ENCODE data around the gene PRPF6.

PRPF6 gene

DNA sequence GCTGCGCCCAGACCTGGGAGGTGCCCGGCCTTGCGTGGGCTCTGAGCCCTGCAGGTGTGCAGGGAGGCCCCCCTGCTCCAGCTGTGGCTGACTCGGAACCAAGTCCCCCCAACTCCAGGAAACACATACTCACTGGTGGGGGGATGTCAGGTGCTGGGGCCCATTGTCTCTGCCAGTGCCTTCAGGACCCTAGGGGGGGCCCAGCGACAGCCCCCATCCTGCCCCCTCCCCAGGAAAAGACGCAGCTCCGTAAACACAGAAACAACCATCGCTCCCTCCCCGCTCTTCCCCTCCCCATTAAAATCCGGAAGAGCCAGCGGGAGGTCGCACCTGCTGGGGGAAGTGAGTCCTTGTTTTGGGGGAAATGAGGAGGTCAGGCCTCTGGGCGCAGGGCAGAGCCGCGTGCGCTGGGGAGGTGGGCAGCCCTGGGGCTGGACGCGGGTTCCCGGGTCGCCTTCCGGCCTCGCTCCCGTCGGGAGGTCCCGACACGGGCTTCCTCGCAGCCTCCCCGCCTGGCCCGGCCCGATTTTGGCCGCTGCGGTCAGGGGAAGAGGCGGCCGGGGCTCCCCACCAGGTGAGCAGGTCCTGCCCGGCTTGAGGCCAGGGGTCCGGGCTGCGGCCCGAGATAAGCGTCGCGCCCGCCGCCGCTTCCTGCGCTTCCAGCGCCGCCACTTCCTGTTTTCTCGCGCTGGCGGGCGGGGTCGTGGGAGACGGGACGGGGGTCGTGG is 61.3 kb downstream of the PRPF6 start:
- H3K36me3 ChIP-seq (ENCODE audit: control insufficient read depth, insufficient read depth, low read length): no peaks in the 10 kb centered on the region
- peak overlapping the region; percentile 23 for H3K9ac ChIP-seq (ENCODE audit: low read length)
- no peak overlapping the region for H3K27ac ChIP-seq (ENCODE audit: low read depth, low read length)
- H3K4me3 ChIP-seq (ENCODE audit: low read depth, low read length): peak overlapping the region; percentile 65
- peaks cover 32% of the 10 kb centered on the region for H3K4me1 ChIP-seq (ENCODE audit: control insufficient read depth, insufficient read depth, low read length)
- H3K27me3 ChIP-seq (ENCODE audit: control insufficient read depth, insufficient read depth, low read length): peaks cover 89% of the 10 kb centered on the region
- no peaks in the 10 kb centered on the region for H3K9me3 ChIP-seq (ENCODE audit: control insufficient read depth, insufficient read depth, low read depth, low read length)

DNA sequence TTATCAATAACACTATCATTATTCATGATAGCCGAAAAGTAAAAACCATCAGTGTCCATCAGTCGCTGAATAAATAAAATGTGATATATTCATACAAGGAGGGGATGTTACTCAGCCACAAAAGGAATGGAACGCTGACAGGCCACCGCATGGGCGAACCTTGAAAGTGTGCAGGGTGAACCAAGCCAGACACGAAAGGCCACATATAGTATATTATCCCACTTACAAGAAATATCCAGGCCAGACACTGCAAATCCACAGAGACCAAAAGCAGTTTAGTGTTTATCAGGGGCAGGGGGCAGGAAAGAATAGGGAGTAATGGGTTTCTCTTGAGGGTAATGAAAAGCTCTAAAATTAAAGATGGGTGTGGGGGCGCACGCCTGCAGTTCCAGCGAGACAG is 62.8 kb downstream of the PRPF6 start:
- no peak overlapping the region for H3K4me3 ChIP-seq (ENCODE audit: low read depth, low read length)
- no peak overlapping the region for H3K27ac ChIP-seq (ENCODE audit: low read depth, low read length)
- H3K9me3 ChIP-seq (ENCODE audit: control insufficient read depth, insufficient read depth, low read depth, low read length): no peaks in the 10 kb centered on the region
- no peaks in the 10 kb centered on the region for H3K36me3 ChIP-seq (ENCODE audit: control insufficient read depth, insufficient read depth, low read length)
- peaks cover 29% of the 10 kb centered on the region for H3K4me1 ChIP-seq (ENCODE audit: control insufficient read depth, insufficient read depth, low read length)
- no peak overlapping the region for H3K9ac ChIP-seq (ENCODE audit: low read length)
- peaks cover 89% of the 10 kb centered on the region for H3K27me3 ChIP-seq (ENCODE audit: control insufficient read depth, insufficient read depth, low read length)

DNA sequence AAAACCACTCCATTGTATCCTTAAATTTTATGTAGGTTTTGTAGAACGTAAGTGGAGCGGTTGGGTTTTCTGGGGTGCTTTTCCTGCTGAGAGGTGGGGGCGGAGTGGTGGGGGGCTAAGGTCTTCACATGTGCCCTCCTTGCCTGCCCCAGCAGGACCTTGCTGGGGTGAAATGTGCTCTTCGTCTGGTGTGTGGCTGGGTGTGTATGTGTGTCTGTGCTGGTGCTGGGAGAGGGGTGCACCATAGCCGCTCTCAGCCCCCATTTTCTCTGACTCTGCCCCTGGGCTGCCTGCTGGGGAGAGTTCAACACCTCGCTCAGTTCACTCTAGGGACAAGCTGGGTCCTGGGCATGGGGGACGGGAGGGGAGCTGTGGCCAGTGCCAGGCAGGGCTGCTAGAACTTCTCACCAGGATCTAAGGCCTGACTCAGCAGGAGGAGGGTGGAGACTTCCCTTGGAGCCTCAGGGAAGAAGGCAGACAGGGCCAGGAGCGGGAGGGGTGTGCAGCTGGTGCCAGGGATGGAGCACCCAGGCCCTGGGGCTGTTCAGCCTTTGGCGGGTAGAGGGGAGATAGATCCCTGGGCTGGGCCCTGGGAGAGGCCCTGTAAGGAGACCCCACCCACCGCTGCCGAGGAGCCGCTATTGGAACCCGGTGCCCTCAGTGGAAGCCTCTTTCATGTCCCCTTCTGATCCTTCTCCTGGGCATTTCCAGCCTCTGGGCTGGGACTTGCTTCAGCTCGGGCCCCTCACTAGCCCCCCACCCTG is 63.7 kb downstream of the PRPF6 start:
- no peak overlapping the region for H3K4me3 ChIP-seq (ENCODE audit: low read depth, low read length)
- no peak overlapping the region for H3K9ac ChIP-seq (ENCODE audit: low read length)
- H3K27ac ChIP-seq (ENCODE audit: low read depth, low read length): no peak overlapping the region
- peaks cover 83% of the 10 kb centered on the region for H3K27me3 ChIP-seq (ENCODE audit: control insufficient read depth, insufficient read depth, low read length)
- no peaks in the 10 kb centered on the region for H3K36me3 ChIP-seq (ENCODE audit: control insufficient read depth, insufficient read depth, low read length)
- no peaks in the 10 kb centered on the region for H3K9me3 ChIP-seq (ENCODE audit: control insufficient read depth, insufficient read depth, low read depth, low read length)
- H3K4me1 ChIP-seq (ENCODE audit: control insufficient read depth, insufficient read depth, low read length): peaks cover 29% of the 10 kb centered on the region

DNA sequence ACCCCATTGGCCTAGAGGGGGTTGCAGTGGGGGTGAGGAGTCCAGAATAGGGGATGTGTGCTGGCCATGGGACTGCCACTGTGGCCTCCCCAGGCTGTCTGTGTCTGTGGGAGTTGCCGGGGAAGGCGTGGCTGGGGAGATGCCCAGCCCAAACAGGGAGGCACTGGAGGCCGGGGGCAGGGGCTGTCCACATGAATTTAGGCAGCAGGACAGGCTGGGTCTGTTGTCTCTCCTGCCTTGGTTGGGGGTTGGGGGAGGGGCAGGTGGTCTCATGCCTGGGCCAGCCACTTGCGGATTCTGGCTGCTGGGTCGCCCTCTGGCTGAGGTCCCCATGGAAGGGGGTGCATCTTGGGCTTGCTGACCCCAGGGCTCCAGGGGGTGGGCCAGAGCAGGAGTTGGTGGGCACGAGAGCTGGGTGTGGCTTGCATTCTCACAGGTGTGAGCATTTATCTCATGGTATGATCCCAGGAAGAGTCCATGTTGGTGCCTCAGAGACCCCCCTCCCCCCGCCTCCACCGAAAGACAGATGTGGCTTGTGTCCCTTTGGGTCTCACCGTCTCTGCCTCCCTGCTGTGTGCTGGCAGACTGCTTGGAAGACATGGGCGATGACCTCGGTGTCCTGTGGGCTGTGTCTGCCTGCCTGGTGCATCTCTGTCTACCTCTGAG is 64.5 kb downstream of the PRPF6 start:
- H3K27me3 ChIP-seq (ENCODE audit: control insufficient read depth, insufficient read depth, low read length): peaks cover 83% of the 10 kb centered on the region
- H3K4me1 ChIP-seq (ENCODE audit: control insufficient read depth, insufficient read depth, low read length): peaks cover 36% of the 10 kb centered on the region
- H3K4me3 ChIP-seq (ENCODE audit: low read depth, low read length): no peak overlapping the region
- H3K27ac ChIP-seq (ENCODE audit: low read depth, low read length): no peak overlapping the region
- no peak overlapping the region for H3K9ac ChIP-seq (ENCODE audit: low read length)
- H3K36me3 ChIP-seq (ENCODE audit: control insufficient read depth, insufficient read depth, low read length): no peaks in the 10 kb centered on the region
- H3K9me3 ChIP-seq (ENCODE audit: control insufficient read depth, insufficient read depth, low read depth, low read length): no peaks in the 10 kb centered on the region

DNA sequence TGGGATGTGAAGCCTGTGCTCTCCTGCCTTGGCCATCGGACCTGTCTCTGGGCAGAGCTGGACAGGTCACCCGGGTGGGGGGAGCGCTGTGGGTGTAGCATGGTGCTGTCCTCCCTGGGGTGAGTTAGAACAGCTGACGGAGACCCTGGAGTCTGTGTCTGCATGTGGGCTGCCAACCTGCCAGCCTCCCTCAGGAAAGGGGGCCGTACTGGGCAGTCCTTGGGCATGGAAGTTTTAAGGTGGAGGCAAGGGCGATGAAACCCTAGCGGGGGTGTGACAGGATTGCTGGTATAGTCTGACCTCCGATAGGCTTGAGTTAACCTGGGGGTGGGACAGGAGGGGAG is 66.1 kb downstream of the PRPF6 start:
- H3K27ac ChIP-seq (ENCODE audit: low read depth, low read length): no peak overlapping the region
- no peak overlapping the region for H3K4me3 ChIP-seq (ENCODE audit: low read depth, low read length)
- H3K4me1 ChIP-seq (ENCODE audit: control insufficient read depth, insufficient read depth, low read length): peaks cover 30% of the 10 kb centered on the region
- H3K27me3 ChIP-seq (ENCODE audit: control insufficient read depth, insufficient read depth, low read length): peaks cover 80% of the 10 kb centered on the region
- H3K9me3 ChIP-seq (ENCODE audit: control insufficient read depth, insufficient read depth, low read depth, low read length): no peaks in the 10 kb centered on the region
- H3K9ac ChIP-seq (ENCODE audit: low read length): no peak overlapping the region
- no peaks in the 10 kb centered on the region for H3K36me3 ChIP-seq (ENCODE audit: control insufficient read depth, insufficient read depth, low read length)

DNA sequence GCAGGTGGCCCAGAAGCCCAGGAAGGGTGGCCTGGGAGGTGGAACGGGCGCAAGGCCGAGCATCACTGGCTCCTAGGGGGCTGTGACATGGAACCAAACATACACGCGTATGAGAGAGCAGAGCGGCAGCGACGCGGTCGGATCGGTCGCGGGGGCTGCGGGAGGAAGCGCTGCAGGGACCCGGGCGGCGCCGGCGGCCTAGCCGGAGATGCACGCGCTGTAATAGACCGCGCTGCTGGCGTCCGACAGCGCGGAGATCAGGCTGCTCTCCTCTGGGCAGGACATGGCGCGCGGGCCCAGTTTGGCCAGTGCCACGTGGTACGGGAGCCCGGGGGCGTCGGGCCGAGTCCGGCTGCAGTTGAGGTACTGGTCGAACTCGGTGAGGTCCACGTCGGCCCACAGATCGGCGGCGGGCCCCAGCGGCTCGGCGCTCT is 67.1 kb downstream of the PRPF6 start:
- peak overlapping the region; percentile 33 for H3K9ac ChIP-seq (ENCODE audit: low read length)

DNA sequence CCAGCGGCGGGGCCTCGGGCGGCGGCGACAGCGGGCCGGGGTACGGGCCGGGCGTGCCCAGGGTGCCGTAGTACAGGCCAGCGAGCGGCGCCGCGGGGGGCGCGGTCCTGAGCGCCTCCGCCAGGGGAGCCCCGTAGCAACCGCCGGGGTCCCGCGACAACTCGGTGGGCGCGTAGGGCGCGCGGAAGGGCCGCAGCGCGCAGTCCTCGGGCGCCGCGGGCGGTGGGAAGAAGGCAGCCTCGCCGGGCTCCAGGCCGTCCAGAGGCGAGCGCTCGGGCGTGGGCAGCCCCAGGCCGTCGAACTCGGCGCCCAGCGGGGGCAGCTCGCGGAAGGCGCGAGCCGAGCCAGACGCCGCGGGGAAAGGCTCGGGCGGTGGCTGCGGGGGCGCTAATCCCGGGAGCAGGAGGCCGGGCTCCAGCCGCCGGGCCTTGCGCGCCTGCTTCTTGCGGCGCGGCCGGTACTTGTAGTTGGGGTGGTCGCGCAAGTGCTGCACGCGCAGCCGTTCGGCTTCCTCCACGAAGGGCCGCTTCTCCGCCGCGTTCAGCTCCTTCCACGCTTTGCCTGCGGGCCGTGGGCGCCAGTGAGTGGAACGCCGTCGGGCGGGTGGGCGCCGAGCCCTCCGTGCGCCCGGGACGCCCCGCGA is 67.6 kb downstream of the PRPF6 start:
- Histone ChIP-seq H3K4me3 (ENCODE audit: low read depth, low read length) (peak overlapping the region; percentile 52), H3K9me3 (ENCODE audit: control insufficient read depth, insufficient read depth, low read depth, low read length) (no peaks in the 10 kb centered on the region), H3K4me1 (ENCODE audit: control insufficient read depth, insufficient read depth, low read length) (peaks cover 30% of the 10 kb centered on the region), H3K36me3 (ENCODE audit: control insufficient read depth, insufficient read depth, low read length) (no peaks in the 10 kb centered on the region), H3K27me3 (ENCODE audit: control insufficient read depth, insufficient read depth, low read length) (peaks cover 73% of the 10 kb centered on the region), H3K9ac (ENCODE audit: low read length) (peak overlapping the region; percentile 33), H3K27ac (ENCODE audit: low read depth, low read length) (no peak overlapping the region)

More for the DNA sequence above, 67.1 kb downstream of the PRPF6 start:
- H3K36me3 ChIP-seq (ENCODE audit: control insufficient read depth, insufficient read depth, low read length): no peaks in the 10 kb centered on the region
- no peak overlapping the region for H3K27ac ChIP-seq (ENCODE audit: low read depth, low read length)
- no peaks in the 10 kb centered on the region for H3K9me3 ChIP-seq (ENCODE audit: control insufficient read depth, insufficient read depth, low read depth, low read length)
- H3K27me3 ChIP-seq (ENCODE audit: control insufficient read depth, insufficient read depth, low read length): peaks cover 76% of the 10 kb centered on the region
- H3K4me1 ChIP-seq (ENCODE audit: control insufficient read depth, insufficient read depth, low read length): peaks cover 26% of the 10 kb centered on the region
- H3K4me3 ChIP-seq (ENCODE audit: low read depth, low read length): peak overlapping the region; percentile 52

DNA sequence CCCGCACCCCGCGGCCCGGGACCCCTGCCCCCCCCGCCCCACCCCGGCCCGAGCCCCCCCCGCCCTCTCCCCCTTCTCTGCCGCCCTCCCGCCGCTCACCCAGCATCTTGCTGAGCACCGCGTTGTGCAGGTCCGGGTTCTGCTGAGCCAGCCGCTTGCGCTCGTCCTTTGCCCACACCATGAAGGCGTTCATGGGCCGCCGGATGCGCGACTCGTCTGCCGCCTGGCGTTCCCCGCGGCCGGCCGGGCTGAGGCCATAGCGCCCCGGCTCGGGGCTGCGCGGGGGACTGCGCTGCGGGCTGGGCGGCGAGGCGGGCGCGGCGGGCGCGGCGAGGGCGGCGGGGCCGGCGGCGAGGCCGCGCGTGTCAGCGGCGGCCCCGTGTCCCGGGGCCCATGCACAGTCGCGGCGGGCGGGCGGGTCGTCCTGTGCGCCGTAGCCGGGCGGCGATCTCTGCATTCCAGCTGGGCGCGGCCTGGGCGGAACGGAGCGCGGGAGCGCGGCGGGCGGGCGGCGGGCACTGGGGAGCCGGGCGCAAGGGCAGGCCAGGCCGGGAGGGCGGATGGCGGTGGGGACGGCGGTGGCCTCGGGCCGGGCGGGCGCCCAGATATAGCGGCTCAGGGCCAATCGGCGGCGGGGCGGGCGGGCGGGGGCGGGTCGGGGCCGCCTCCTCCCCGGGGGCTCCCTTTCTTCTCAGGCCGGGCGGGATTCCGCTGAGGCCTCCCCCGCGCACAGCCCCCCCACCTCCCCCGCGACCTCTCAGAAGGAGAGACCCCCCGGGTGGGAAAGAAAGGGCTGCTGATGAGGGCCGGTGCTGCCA is 68.3 kb downstream of the PRPF6 start, which contains the start of gene SOX18:
Gene SOX18 (minus strand): TSS at position 580 of the 818 bp plus-strand sequence. CDS start 123 bp downstream, at position 457.
- Histone ChIP-seq H3K4me3 (ENCODE audit: low read depth, low read length) (peak within 1 kb of the TSS; percentile 52), H3K9ac (ENCODE audit: low read length) (peak within 1 kb of the TSS; percentile 33), H3K27me3 (ENCODE audit: control insufficient read depth, insufficient read depth, low read length) (peaks cover 66% of the 10 kb centered on the region), H3K27ac (ENCODE audit: low read depth, low read length) (no peak within 1 kb of the TSS), H3K9me3 (ENCODE audit: control insufficient read depth, insufficient read depth, low read depth, low read length) (no peaks in the 10 kb centered on the region), H3K4me1 (ENCODE audit: control insufficient read depth, insufficient read depth, low read length) (peaks cover 37% of the 10 kb centered on the region), H3K36me3 (ENCODE audit: control insufficient read depth, insufficient read depth, low read length) (no peaks in the 10 kb centered on the region)

DNA sequence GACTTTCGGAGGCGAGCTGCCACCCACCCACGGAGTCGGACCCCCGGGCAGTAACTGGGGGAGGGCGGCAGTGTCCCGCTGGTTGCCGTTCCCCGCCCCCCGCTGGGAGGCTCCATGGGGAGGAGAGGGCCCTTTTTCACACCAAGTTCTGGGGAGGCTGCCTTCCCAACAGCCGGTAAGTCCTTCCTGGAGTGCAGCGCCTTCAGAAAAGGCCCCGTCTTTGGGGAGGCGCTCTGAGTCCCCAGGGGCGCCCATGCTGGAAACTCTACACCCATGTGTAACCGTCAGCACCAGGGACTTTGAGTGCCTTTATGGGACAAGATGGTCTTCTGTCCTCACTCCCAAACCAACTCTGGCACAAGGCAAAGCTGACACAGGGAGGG is 68.9 kb downstream of the PRPF6 start:
- Histone ChIP-seq H3K27me3 (ENCODE audit: control insufficient read depth, insufficient read depth, low read length) (peaks cover 62% of the 10 kb centered on the region), H3K4me1 (ENCODE audit: control insufficient read depth, insufficient read depth, low read length) (peaks cover 37% of the 10 kb centered on the region), H3K36me3 (ENCODE audit: control insufficient read depth, insufficient read depth, low read length) (no peaks in the 10 kb centered on the region), H3K9ac (ENCODE audit: low read length) (no peak overlapping the region), H3K4me3 (ENCODE audit: low read depth, low read length) (peak overlapping the region; percentile 42), H3K27ac (ENCODE audit: low read depth, low read length) (no peak overlapping the region), H3K9me3 (ENCODE audit: control insufficient read depth, insufficient read depth, low read depth, low read length) (no peaks in the 10 kb centered on the region)

DNA sequence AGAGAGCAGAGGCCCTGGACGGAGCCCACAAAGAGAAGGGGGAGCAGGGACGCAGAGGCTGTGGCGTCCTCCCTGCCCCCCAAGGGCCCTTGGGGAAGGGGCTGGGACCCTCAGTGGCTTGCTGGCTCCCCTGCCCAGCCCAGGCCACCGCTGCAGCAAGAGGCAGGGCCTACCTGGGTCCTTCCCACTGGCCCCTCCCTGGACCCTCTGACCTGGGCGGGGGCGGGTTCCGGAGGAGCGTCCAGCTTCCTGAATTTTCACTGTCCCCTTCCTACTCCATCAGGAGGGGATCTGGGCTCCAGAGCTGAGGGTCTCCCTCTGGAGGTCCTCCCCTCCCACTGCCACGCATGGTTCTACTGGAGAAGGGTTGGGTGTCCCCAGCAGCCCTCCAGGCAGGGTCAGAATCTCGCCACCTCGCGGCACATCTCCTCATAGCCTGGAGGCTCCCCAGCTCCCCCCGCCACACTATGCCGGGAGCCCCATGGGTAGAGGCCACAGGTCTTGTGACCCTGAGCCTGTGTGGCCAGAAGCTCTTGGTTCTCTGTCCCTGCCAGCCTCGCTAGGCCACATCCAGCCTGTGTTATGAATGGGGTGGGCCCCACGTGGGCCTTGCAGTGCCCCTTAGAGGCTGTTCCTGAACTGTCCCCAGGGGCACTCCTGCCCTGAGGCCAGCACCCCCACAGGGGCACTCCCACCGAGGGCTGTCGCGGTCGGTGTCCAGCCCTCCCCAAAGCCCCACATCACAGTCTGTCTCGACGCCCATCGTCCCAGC is 69.5 kb downstream of the PRPF6 start:
- H3K9me3 ChIP-seq (ENCODE audit: control insufficient read depth, insufficient read depth, low read depth, low read length): no peaks in the 10 kb centered on the region
- no peak overlapping the region for H3K27ac ChIP-seq (ENCODE audit: low read depth, low read length)
- no peak overlapping the region for H3K9ac ChIP-seq (ENCODE audit: low read length)
- peaks cover 56% of the 10 kb centered on the region for H3K27me3 ChIP-seq (ENCODE audit: control insufficient read depth, insufficient read depth, low read length)
- H3K36me3 ChIP-seq (ENCODE audit: control insufficient read depth, insufficient read depth, low read length): no peaks in the 10 kb centered on the region
- peaks cover 31% of the 10 kb centered on the region for H3K4me1 ChIP-seq (ENCODE audit: control insufficient read depth, insufficient read depth, low read length)
- peak overlapping the region; percentile 42 for H3K4me3 ChIP-seq (ENCODE audit: low read depth, low read length)

Data from HUES6 (cell line).